Measurements from ENCODE around the gene CNTN5. TPM values are rescaled to one million over a fixed set of nuclear protein-coding genes. Genes with fewer than 3 reads are reported as not detected.

The CNTN5 gene
- total and polyA plus RNA-seq, 2 experiments from 2014 or later: not detected

DNA sequence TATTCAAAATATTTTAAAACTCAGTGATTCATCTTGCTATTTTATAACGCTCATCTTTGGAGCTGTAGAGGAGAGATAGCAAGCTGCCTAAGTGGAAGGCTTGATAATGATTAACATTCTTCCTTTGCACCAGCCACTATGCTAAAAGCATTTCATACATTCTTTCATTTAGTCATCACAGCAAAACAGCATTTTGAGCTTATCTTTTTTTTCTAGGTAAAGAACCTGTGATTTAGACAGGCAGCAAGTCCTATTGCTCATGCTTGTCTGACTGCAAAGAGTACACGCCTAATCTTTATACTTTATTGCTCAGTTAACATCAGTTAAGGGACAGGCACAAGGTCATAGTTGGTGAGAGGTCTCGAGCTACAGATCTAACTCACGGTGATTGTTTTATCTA lies 953.2 kb downstream of the CNTN5 start:
- 11% methylated on average over 4 of the region's 4 CpGs for WGBS, 2 experiments (ENCODE audit: low coverage in 1 of 2, low lambda C conversion rate in 2 of 2, missing lambda C conversion rate in 2 of 2)
- Histone ChIP-seq H3K9ac (no peak overlapping the region), H2AFZ (no peak overlapping the region), H3K9me3 (ENCODE audit: low read depth) (no peaks in the 10 kb centered on the region), H3K4me2 (ENCODE audit: unreplicated experiment) (no peak overlapping the region), H3K9me2 (ENCODE audit: insufficient read depth) (no peaks in the 10 kb centered on the region), H3K27me3 (replicated peaks; ENCODE audit: insufficient read depth) (no peaks in the 10 kb centered on the region), H3K27ac (no peak overlapping the region), H3K4me1 (ENCODE audit: insufficient read depth) (no peaks in the 10 kb centered on the region), H3K79me2 (ENCODE audit: insufficient read depth) (no peaks in the 10 kb centered on the region), H3K36me3 (ENCODE audit: low read depth) (no peaks in the 10 kb centered on the region), H3F3A (ENCODE audit: insufficient read depth) (no peaks in the 10 kb centered on the region), H3K4me3 (no peak overlapping the region), H4K20me1 (ENCODE audit: insufficient read depth) (no peaks in the 10 kb centered on the region)
- no peak for TF ChIP-seq EZH2 (IDR thresholded peaks at IDR 0.05; ENCODE audit: insufficient read depth, poor library complexity, severe bottlenecking)
- no peak for TF ChIP-seq EZH2phosphoT487 (IDR thresholded peaks at IDR 0.05; ENCODE audit: insufficient read depth, low read depth)
- no peak for DNase-seq
- in situ Hi-C loops (cut with MboI): no loop called here

DNA sequence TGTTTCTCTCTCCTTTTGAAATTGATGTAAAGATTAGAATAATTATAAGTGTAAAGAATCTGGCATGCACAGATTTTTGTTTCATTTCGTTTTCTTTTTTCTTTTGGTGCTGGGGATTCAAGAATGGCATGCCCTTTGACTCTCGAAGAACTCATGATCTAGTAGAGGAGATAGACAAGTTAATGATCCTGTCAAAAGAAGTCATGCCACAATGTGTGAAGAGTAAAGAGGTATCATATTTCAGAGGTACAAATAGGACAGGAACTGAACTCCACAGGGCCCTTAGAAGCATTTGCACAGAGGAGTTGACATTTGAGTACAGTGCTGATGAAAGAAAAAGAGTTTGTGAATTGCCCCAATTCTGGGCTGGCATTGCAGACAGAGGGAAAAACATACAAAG lies 958.3 kb downstream of the CNTN5 start:
- WGBS, 2 experiments (ENCODE audit: low coverage in 1 of 2, low lambda C conversion rate in 2 of 2, missing lambda C conversion rate in 2 of 2): 4 to 8% methylated on average over 2 of the region's 2 CpGs
- H3K4me3 ChIP-seq: no peak overlapping the region

DNA sequence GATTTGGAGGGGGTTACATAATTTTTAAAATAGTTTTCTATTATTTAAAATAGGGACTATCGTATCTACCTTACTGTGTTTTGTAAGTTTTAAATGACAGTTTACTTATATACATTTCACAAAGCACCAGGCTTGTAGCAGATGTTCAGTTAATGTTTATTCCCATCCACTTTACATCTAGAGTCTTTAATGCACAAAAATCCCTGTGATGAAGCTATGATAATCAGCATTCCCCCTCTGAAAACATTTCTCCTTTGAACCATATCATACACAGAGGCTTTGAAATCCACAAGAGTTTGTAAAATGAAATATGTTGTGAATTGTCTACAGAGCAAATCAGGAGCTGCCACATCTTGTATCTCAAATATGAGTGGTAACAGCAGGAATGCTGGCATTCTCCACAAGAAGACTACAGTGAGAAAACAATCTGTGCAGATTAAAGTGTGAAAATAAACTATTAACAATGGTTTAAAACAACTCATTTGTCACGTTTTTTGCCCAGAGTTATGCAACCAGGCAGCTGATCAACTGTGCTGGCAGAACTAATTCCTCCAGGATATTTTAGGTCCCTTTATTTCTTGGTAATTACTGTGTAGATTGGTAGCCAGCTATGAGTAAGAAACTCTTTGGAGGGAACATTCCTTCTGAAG lies 967.2 kb downstream of the CNTN5 start:
- H3K27me3 ChIP-seq (replicated peaks; ENCODE audit: insufficient read depth): no peaks in the 10 kb centered on the region
- no peaks in the 10 kb centered on the region for H3K4me1 ChIP-seq (ENCODE audit: insufficient read depth)
- H3K9ac ChIP-seq: no peak overlapping the region
- H2AFZ ChIP-seq: no peak overlapping the region
- H3F3A ChIP-seq (ENCODE audit: insufficient read depth): no peaks in the 10 kb centered on the region
- no peak overlapping the region for H3K27ac ChIP-seq
- no peaks in the 10 kb centered on the region for H3K9me3 ChIP-seq (ENCODE audit: low read depth)
- no peak for TF ChIP-seq EZH2 (IDR thresholded peaks at IDR 0.05; ENCODE audit: insufficient read depth, poor library complexity, severe bottlenecking)
- TF ChIP-seq EZH2phosphoT487 (IDR thresholded peaks at IDR 0.05; ENCODE audit: insufficient read depth, low read depth): no peak
- in situ Hi-C loops (cut with MboI): no loop called here
- no peak overlapping the region for H3K4me3 ChIP-seq
- no peak for DNase-seq
- WGBS, 2 experiments (ENCODE audit: low coverage in 1 of 2, low lambda C conversion rate in 2 of 2, missing lambda C conversion rate in 2 of 2): 2 to 3% methylated on average over 2 of the region's 2 CpGs
- H3K4me2 ChIP-seq (ENCODE audit: unreplicated experiment): no peak overlapping the region
- H4K20me1 ChIP-seq (ENCODE audit: insufficient read depth): no peaks in the 10 kb centered on the region
- no peaks in the 10 kb centered on the region for H3K9me2 ChIP-seq (ENCODE audit: insufficient read depth)
- no peaks in the 10 kb centered on the region for H3K36me3 ChIP-seq (ENCODE audit: low read depth)
- no peaks in the 10 kb centered on the region for H3K79me2 ChIP-seq (ENCODE audit: insufficient read depth)

More for the DNA sequence above, 958.3 kb downstream of the CNTN5 start:
- H3K9me3 ChIP-seq (ENCODE audit: low read depth): no peaks in the 10 kb centered on the region
- H3K27ac ChIP-seq: no peak overlapping the region
- no peak overlapping the region for H3K9ac ChIP-seq
- no peak overlapping the region for H2AFZ ChIP-seq
- in situ Hi-C loops (cut with MboI): no loop called here
- TF ChIP-seq EZH2phosphoT487 (IDR thresholded peaks at IDR 0.05; ENCODE audit: insufficient read depth, low read depth): no peak
- no peak for TF ChIP-seq EZH2 (IDR thresholded peaks at IDR 0.05; ENCODE audit: insufficient read depth, poor library complexity, severe bottlenecking)
- no peak for DNase-seq
- H4K20me1 ChIP-seq (ENCODE audit: insufficient read depth): no peaks in the 10 kb centered on the region
- no peaks in the 10 kb centered on the region for H3K27me3 ChIP-seq (replicated peaks; ENCODE audit: insufficient read depth)
- no peaks in the 10 kb centered on the region for H3K9me2 ChIP-seq (ENCODE audit: insufficient read depth)
- H3F3A ChIP-seq (ENCODE audit: insufficient read depth): no peaks in the 10 kb centered on the region
- no peak overlapping the region for H3K4me2 ChIP-seq (ENCODE audit: unreplicated experiment)
- no peaks in the 10 kb centered on the region for H3K79me2 ChIP-seq (ENCODE audit: insufficient read depth)
- no peaks in the 10 kb centered on the region for H3K4me1 ChIP-seq (ENCODE audit: insufficient read depth)
- H3K36me3 ChIP-seq (ENCODE audit: low read depth): no peaks in the 10 kb centered on the region

DNA sequence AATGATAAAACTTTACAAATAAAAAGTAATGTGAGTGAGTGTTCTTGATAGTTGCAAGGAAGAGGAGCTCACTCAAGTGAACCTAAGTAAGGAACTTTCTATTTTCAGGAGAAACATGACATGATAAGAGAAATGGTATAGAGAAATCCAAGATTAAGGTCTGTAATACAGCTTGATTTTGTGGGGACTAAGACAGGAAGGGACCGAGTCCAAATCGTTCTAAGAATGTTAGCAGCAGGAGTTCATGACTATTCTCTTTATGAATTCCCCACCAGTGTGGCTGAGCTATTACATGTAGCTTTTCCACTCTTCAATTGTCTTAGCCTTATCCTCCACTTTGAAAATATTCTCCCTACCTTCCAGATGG lies 967.7 kb downstream of the CNTN5 start:
- H3K9me3 ChIP-seq (ENCODE audit: low read depth): no peaks in the 10 kb centered on the region
- H3K36me3 ChIP-seq (ENCODE audit: low read depth): no peaks in the 10 kb centered on the region
- DNase-seq: no peak
- no peaks in the 10 kb centered on the region for H3K9me2 ChIP-seq (ENCODE audit: insufficient read depth)
- H2AFZ ChIP-seq: no peak overlapping the region
- H3K4me2 ChIP-seq (ENCODE audit: unreplicated experiment): no peak overlapping the region
- H3K4me3 ChIP-seq: no peak overlapping the region
- H3K27ac ChIP-seq: no peak overlapping the region
- H3K79me2 ChIP-seq (ENCODE audit: insufficient read depth): no peaks in the 10 kb centered on the region
- WGBS, 2 experiments (ENCODE audit: low coverage in 1 of 2, low lambda C conversion rate in 2 of 2, missing lambda C conversion rate in 2 of 2): 0% methylated on average over 2 of the region's 2 CpGs
- in situ Hi-C loops (cut with MboI): no loop called here
- no peaks in the 10 kb centered on the region for H3F3A ChIP-seq (ENCODE audit: insufficient read depth)
- no peaks in the 10 kb centered on the region for H3K27me3 ChIP-seq (replicated peaks; ENCODE audit: insufficient read depth)
- no peak overlapping the region for H3K9ac ChIP-seq
- no peaks in the 10 kb centered on the region for H3K4me1 ChIP-seq (ENCODE audit: insufficient read depth)
- TF ChIP-seq EZH2 (IDR thresholded peaks at IDR 0.05; ENCODE audit: insufficient read depth, poor library complexity, severe bottlenecking) (no peak), EZH2phosphoT487 (IDR thresholded peaks at IDR 0.05; ENCODE audit: insufficient read depth, low read depth) (no peak)
- no peaks in the 10 kb centered on the region for H4K20me1 ChIP-seq (ENCODE audit: insufficient read depth)

DNA sequence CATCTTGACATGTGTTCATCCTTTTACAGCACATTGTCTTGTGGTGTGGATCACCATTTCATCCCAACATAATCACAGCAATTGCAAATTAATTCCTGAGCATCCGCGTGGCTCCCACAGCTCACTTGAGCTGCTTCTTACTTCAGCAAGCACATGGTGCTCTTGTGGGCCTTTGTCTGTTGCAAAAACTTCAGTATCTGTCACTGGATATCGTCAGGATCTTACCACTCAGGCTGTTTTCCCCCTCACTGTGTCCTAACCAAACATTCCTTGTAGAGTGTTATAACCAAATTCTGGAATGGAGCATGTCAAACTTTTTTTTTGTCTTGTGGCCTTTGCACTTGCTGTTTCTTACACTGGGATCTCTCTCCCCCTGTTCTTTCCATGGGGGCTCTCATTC lies 983.2 kb downstream of the CNTN5 start:
- in situ Hi-C loops (cut with MboI): no loop called here
- H3K27ac ChIP-seq: no peak overlapping the region
- 42 to 52% methylated on average over 3 of the region's 3 CpGs for WGBS, 2 experiments (ENCODE audit: low coverage in 1 of 2, low lambda C conversion rate in 2 of 2, missing lambda C conversion rate in 2 of 2)
- no peaks in the 10 kb centered on the region for H3K79me2 ChIP-seq (ENCODE audit: insufficient read depth)
- H3K36me3 ChIP-seq (ENCODE audit: low read depth): no peaks in the 10 kb centered on the region
- DNase-seq: no peak
- H3K4me2 ChIP-seq (ENCODE audit: unreplicated experiment): no peak overlapping the region
- H3F3A ChIP-seq (ENCODE audit: insufficient read depth): no peaks in the 10 kb centered on the region
- no peaks in the 10 kb centered on the region for H3K27me3 ChIP-seq (replicated peaks; ENCODE audit: insufficient read depth)
- no peak overlapping the region for H3K4me3 ChIP-seq
- H3K9me2 ChIP-seq (ENCODE audit: insufficient read depth): no peaks in the 10 kb centered on the region
- no peak for TF ChIP-seq EZH2 (IDR thresholded peaks at IDR 0.05; ENCODE audit: insufficient read depth, poor library complexity, severe bottlenecking)
- no peak for TF ChIP-seq EZH2phosphoT487 (IDR thresholded peaks at IDR 0.05; ENCODE audit: insufficient read depth, low read depth)
- H3K4me1 ChIP-seq (ENCODE audit: insufficient read depth): no peaks in the 10 kb centered on the region
- no peaks in the 10 kb centered on the region for H3K9me3 ChIP-seq (ENCODE audit: low read depth)
- H4K20me1 ChIP-seq (ENCODE audit: insufficient read depth): no peaks in the 10 kb centered on the region
- no peak overlapping the region for H2AFZ ChIP-seq
- no peak overlapping the region for H3K9ac ChIP-seq

Data from GM23248 (cell line).